Nucleus accumbens (tissue), 56 donors: ENCODE results near the gene SLC2A9.
A peak's percentile ranks its signal among the peaks of the same experiment; 100 is the strongest.
"Not testable (repeated sequence)": the region's sequence is repeated elsewhere in the genome, so short reads cannot be mapped to it uniquely, and the experiment has no call there.

Source experiments
- DNase-seq, 56 donors: peaks; one replicate each; lab custom pipeline; 2025; lab: John Stamatoyannopoulos, UW

Gene SLC2A9

GRCh38 chr4:10002278-10002677 lies 19.0 kb downstream of the SLC2A9 start:
- no peak for DNase-seq

GRCh38 chr4:10001757-10002156 lies 19.5 kb downstream of the SLC2A9 start:
- no peak for DNase-seq

GRCh38 chr4:9999956-10000561 lies 21.2 kb downstream of the SLC2A9 start:
- DNase-seq, result no peak

GRCh38 chr4:9997886-9998285 lies 23.4 kb downstream of the SLC2A9 start:
- no peak for DNase-seq

GRCh38 chr4:9996319-9997110 lies 24.8 kb downstream of the SLC2A9 start:
- no peak for DNase-seq

- no peak for DNase-seq
These were observed 26.9 kb downstream of the SLC2A9 start for GRCh38 chr4:9994246-9994847.

GRCh38 chr4:9989918-9990635 lies 31.2 kb downstream of the SLC2A9 start:
- DNase-seq, result no peak

- no peak for DNase-seq
These were observed 32.4 kb downstream of the SLC2A9 start for GRCh38 chr4:9988933-9989332.

- DNase-seq, result no peak
These were observed 32.9 kb downstream of the SLC2A9 start for GRCh38 chr4:9988363-9988749.

- no peak for DNase-seq
These were observed 33.4 kb downstream of the SLC2A9 start for GRCh38 chr4:9987749-9988362.

GRCh38 chr4:9984621-9985020 lies 36.7 kb downstream of the SLC2A9 start:
- no peak for DNase-seq

GRCh38 chr4:9983211-9983610 lies 38.1 kb downstream of the SLC2A9 start:
- DNase-seq, result no peak

GRCh38 chr4:9981899-9982298 lies 39.4 kb downstream of the SLC2A9 start:
- not testable (repeated sequence) for DNase-seq

- DNase-seq, result no peak
These were observed 40.4 kb downstream of the SLC2A9 start for GRCh38 chr4:9980898-9981297.

- DNase-seq, result peak in 1 of 56 donors; percentile 14
These were observed 42.1 kb downstream of the SLC2A9 start for GRCh38 chr4:9979101-9979701.

- no peak for DNase-seq
These were observed 43.7 kb downstream of the SLC2A9 start for GRCh38 chr4:9977518-9978031.

GRCh38 chr4:9976781-9977180 lies 44.5 kb downstream of the SLC2A9 start:
- DNase-seq, result no peak

- no peak for DNase-seq
These were observed 45.0 kb downstream of the SLC2A9 start for GRCh38 chr4:9976293-9976692.

- DNase-seq, result no peak
These were observed 49.6 kb downstream of the SLC2A9 start for GRCh38 chr4:9971711-9972110.

GRCh38 chr4:9970399-9971011 lies 50.8 kb downstream of the SLC2A9 start:
- no peak for DNase-seq
